HepG2 (cell line): ENCODE results near the gene ITPRIP. TPM values are rescaled to one million over a fixed set of nuclear protein-coding genes. Genes with fewer than 3 reads are reported as not detected.

Experiments
- ATAC-seq: fragments of 200-7000 bp; cut with Tn5 transposase; 3 replicates; pipeline ENCODE4 v1.9.1; 2020; ENCODE audit warnings: mild to moderate bottlenecking, moderate library complexity
- BruUV-seq: library from RNA; stranded (reverse); fragments of 400-500 nt; replicated peaks from 2 replicates; lab custom pipeline; 2021; lab: Mats Ljungman, UMichigan
- CTCF ChIA-PET: fragments of 300-600 bp; formaldehyde crosslinking; extraction: SDS; loops from one replicate; lab custom pipeline; 2021; ENCODE audit warnings: low total read pairs, inconsistent platforms, low intra/inter-chr PET ratio; lab: Yijun Ruan, JAX
- POLR2A ChIA-PET: fragments of 350-600 bp; sonication (Branson Sonifier 250); formaldehyde crosslinking; loops from one replicate; lab custom pipeline; 2020; ENCODE audit warnings: antibody characterized with exemption, inconsistent platforms; lab: Yijun Ruan, JAX
- DNase-seq: peaks from one replicate; pipeline ENCODE4 v3.0.0-alpha.2; 2015; ENCODE audit warnings: low spot score
- FAIRE-seq: peaks from 3 replicates; lab custom pipeline; 2011; peaks lifted over from hg19 to GRCh38; lab: Jason Lieb, UNC
- H2AFZ ChIP-seq: one replicate; pipeline ENCODE4 v1.6.1; 2011; ENCODE audit warnings: low read length, inconsistent platforms
- H3K27ac ChIP-seq: fragments of 300-600 bp; 3 replicates; pipeline ENCODE4 v1.8.0; 2011; ENCODE audit warnings: mixed run types, mild to moderate bottlenecking, mixed read lengths, low read length, inconsistent platforms; ENCODE audit not compliant: insufficient read depth; ENCODE audit errors: extremely low read length
- H3K27me3 ChIP-seq, 2 experiments: fragments of 200-600 bp in 1 of 2; 2 replicates in 1 of 2; 3 replicates in 1 of 2; pipeline versions ENCODE4 v1.6.0 to v1.8.0; 2011; ENCODE audit warnings: low read length in 2 of 2, mild to moderate bottlenecking in 2 of 2, moderate library complexity in 2 of 2, inconsistent platforms in 1 of 2; ENCODE audit not compliant: insufficient read depth in 2 of 2, control insufficient read depth in 1 of 2
- H3K36me3 ChIP-seq, 2 experiments: fragments of 200-600 bp in 1 of 2; replicated peaks in 1 of 2; 2 replicates in 1 of 2; 3 replicates in 1 of 2; pipeline versions ENCODE4 v1.5.1 to v1.8.0; 2011; ENCODE audit warnings: low read length in 2 of 2, inconsistent platforms in 1 of 2; ENCODE audit not compliant: insufficient read depth in 2 of 2, control insufficient read depth in 1 of 2
- H3K4me1 ChIP-seq: 2 replicates; pipeline ENCODE4 v1.5.1; 2012; ENCODE audit warnings: low read length, inconsistent platforms; ENCODE audit not compliant: insufficient read depth
- H3K4me2 ChIP-seq: 2 replicates; pipeline ENCODE4 v1.6.0; 2011; ENCODE audit warnings: low read depth, low read length, inconsistent platforms
- H3K4me3 ChIP-seq, 3 experiments: fragments of 200-600 bp in 1 of 3; sonication (generic), shearing (Covaris generic) in 1 of 3; replicated peaks in 1 of 3; 2 replicates each; pipeline ENCODE4 v1.5.1; 2011 to 2016; ENCODE audit warnings: low read length in 3 of 3, inconsistent platforms in 2 of 3, low read depth in 2 of 3, mild to moderate bottlenecking in 2 of 3, control low read depth in 1 of 3, mixed read lengths in 1 of 3; ENCODE audit not compliant: insufficient read depth in 1 of 3
- H3K79me2 ChIP-seq: one replicate; pipeline ENCODE4 v1.6.1; 2011; ENCODE audit warnings: low read length, inconsistent platforms; ENCODE audit not compliant: insufficient read depth
- H3K9ac ChIP-seq: 2 replicates; pipeline ENCODE4 v1.6.0; 2011; ENCODE audit warnings: mild to moderate bottlenecking, low read depth, low read length, inconsistent platforms; ENCODE audit not compliant: insufficient read depth
- H3K9me3 ChIP-seq: 2 replicates; pipeline ENCODE4 v1.5.1; 2012; ENCODE audit warnings: mild to moderate bottlenecking, low read length
- H4K20me1 ChIP-seq: 2 replicates; pipeline ENCODE4 v1.6.0; 2011; ENCODE audit warnings: inconsistent platforms, mild to moderate bottlenecking, low read length, moderate library complexity; ENCODE audit not compliant: insufficient read depth
- AGO2 ChIP-seq: fragments of 200-400 bp; formaldehyde crosslinking; optimal IDR thresholded peaks from 2 replicates; pipeline ENCODE3; 2017; ENCODE audit warnings: mild to moderate bottlenecking, low read depth, low read length, moderate library complexity
- KLF13 ChIP-seq: sonication (generic); formaldehyde crosslinking; IDR thresholded peaks from 2 replicates; pipeline ENCODE4 v1.4.0; 2020; ENCODE audit warnings: mild to moderate bottlenecking, missing genetic modification reagents
- TAF15 ChIP-seq: fragments of 200-400 bp; formaldehyde crosslinking; IDR thresholded peaks from one replicate; pipeline ENCODE4 v1.6.1; 2018; ENCODE audit warnings: mild to moderate bottlenecking, low read depth, low read length; ENCODE audit not compliant: poor library complexity, severe bottlenecking
- ZNF335 ChIP-seq: sonication (generic); formaldehyde crosslinking; IDR thresholded peaks from 2 replicates; pipeline ENCODE4 v1.4.0; 2020; ENCODE audit warnings: missing genetic modification reagents
- ZNF737 ChIP-seq: sonication (generic); formaldehyde crosslinking; IDR thresholded peaks from 2 replicates; pipeline ENCODE4 v1.5.0; 2020; ENCODE audit warnings: missing genetic modification reagents, mild to moderate bottlenecking, borderline replicate concordance
- WGBS: methylation state at CpG from one replicate; pipeline ENCODE4 v1.1.6; 2017; ENCODE audit warnings: low lambda C conversion rate; 5-methylcytosine and 5-hydroxymethylcytosine counted together
- in situ Hi-C: cut with HindIII; loops from 2 replicates; pipeline ENCODE4 v1.10.0; 2017; ENCODE audit warnings: low pct_unique_long_range_greater_than_20kb; ENCODE audit not compliant: extremely low pct_ligation_motif_present
- intact Hi-C: fragments of 100-400 bp; cut with micrococcal nuclease; formaldehyde crosslinking; loops from one replicate; pipeline ENCODE4 v1.10.0; 2022; ENCODE audit not compliant: unreplicated experiment
- polyA plus RNA-seq, 8 experiments: library from polyadenylated mRNA; depleted of rRNA in 3 of 8; stranded (reverse) in 7 of 8; unstranded in 1 of 8; fragments of >200 nt; fragmentation: Illumina TruSeq in 4 of 8; extraction: Trizol in 4 of 8; gene quantifications; 2 replicates each; pipeline versions ENCODE4 v1.2.1 to v1.2.3, GENCODE V29; 2011 to 2016; ENCODE audit warnings: low read depth in 4 of 8, missing spikeins in 1 of 8, mixed read lengths in 1 of 8; ENCODE audit not compliant: insufficient read depth in 1 of 8
- total RNA-seq, 5 experiments: library from RNA; depleted of rRNA; stranded (reverse); fragments of >200 nt; fragmentation: Illumina TruSeq; extraction: Trizol; gene quantifications; 2 replicates each; pipeline ENCODE4 v1.2.3, GENCODE V29; 2016; ENCODE audit warnings: low read depth in 1 of 5
- TF ChIP-seq, protein P1 (sequence below): sonication (generic); formaldehyde crosslinking; IDR thresholded peaks from 2 replicates; pipeline ENCODE4 v1.8.0; 2023; ENCODE audit warnings: mild to moderate bottlenecking, missing genetic modification reagents
- TF ChIP-seq, protein P2 (sequence below), 2 experiments: fragments of 450-650 bp in 1 of 2; sonication (generic) in 1 of 2; formaldehyde crosslinking in 1 of 2; IDR thresholded peaks; 2 replicates each; pipeline versions ENCODE4 v1.6.1 to v1.8.0; 2016 to 2022; ENCODE audit warnings: antibody characterized with exemption in 1 of 2, mild to moderate bottlenecking in 1 of 2, missing genetic modification reagents in 1 of 2
- TF ChIP-seq, protein P3 (sequence below): sonication (generic); formaldehyde crosslinking; IDR thresholded peaks from 2 replicates; pipeline ENCODE4 v1.4.0; 2020; ENCODE audit warnings: mild to moderate bottlenecking, missing genetic modification reagents

Gene ITPRIP
- total and polyA plus RNA-seq, 2 of the 13 experiments (the other 11 are each of a cell fraction or from before 2014, with no cell fraction given), result 1.00 to 2.8 TPM

DNA sequence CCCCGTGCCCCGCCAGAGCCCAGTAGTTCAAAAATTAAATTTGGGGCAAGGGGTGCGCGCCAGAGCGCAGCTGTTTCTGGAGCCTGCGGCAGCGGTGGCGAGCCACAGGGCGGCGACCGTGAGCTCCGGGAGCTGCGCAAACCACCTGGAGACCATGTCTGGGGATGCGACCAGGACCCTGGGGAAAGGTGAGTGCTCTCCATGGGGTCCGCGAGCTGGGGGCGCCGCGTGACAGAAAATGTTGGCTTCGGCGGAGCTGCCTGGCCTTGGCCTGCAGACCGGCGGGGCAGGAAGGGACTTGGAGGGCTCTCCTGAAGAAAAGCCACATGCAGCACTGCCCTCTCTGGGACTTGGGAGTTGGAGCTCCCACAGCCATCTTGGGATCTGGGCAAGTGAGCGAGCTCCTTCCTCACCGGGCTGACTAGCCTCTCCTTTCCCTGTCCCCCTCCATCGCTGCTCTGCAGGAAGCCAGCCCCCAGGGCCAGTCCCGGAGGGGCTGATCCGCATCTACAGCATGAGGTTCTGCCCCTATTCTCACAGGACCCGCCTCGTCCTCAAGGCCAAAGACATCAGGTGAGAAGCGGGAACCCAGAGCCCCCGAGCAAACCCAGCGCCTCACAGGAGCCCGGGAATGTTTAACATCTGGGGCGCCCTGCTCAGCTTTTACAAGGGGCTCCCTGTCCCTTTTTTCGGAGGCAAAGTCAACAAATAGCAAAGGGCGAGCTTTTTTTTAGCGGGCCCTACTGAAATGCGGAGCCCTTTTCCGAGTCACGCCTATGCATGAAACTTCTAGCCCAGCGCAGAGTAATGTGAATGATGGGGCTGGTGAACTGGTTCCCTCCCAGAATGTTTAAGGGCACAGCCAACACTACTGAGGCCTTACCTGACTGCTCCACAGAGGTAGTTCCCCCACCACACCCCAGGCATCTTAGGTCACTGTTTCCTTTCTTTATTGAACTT is 63.2 kb downstream of the ITPRIP start:
- in situ Hi-C loops, result no loop called here
- Histone ChIP-seq H2AFZ (peak overlapping the region; percentile 11), H3K4me3 (peak overlapping the region; percentile 28 to 45 (median 28); a peak in 1 of 6 replicates), H3K27me3 (no peaks in the 10 kb centered on the region), H4K20me1 (no peaks in the 10 kb centered on the region), H3K9ac (peak overlapping the region; percentile 49), H3K36me3 (no peaks in the 10 kb centered on the region), H3K27ac (no peak overlapping the region), H3K4me1 (peaks cover 66% of the 10 kb centered on the region), H3K79me2 (no peaks in the 10 kb centered on the region), H3K9me3 (no peaks in the 10 kb centered on the region), H3K4me2 (peak overlapping the region; percentile 71)
- intact Hi-C loops, result loop anchor here (2.0 kb wide), 1 partner anchor 14 kb away; no protein-coding TSS in a partner anchor
- 51% methylated on average over 23 of the region's 42 CpGs for WGBS
- no peak for FAIRE-seq
- POLR2A ChIA-PET, result interaction anchor here (0.7 to 4.6 kb wide), 9 partner anchors 11 to 154 kb away, joined by 3 to 51 read pairs (median 4); partner anchors contain the start of genes CFAP43 and GSTO1
- CTCF ChIA-PET, result interaction anchor here (0.6 to 2.8 kb wide), 4 partner anchors 17 to 230 kb away, joined by 3 to 27 read pairs (median 7); no protein-coding TSS in a partner anchor
- ATAC-seq, result peak; percentile 83
- DNase-seq, result no peak
- BruUV-seq, result no TSS peak
- TF ChIP-seq, protein P1, sequence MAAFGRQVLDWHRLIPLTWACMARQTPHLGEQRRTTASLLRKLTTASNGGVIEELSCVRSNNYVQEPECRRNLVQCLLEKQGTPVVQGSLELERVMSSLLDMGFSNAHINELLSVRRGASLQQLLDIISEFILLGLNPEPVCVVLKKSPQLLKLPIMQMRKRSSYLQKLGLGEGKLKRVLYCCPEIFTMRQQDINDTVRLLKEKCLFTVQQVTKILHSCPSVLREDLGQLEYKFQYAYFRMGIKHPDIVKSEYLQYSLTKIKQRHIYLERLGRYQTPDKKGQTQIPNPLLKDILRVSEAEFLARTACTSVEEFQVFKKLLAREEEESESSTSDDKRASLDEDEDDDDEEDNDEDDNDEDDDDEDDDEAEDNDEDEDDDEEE, result no peak
- TF ChIP-seq KLF13 (CRISPR knock-in tag) (no peak), ZNF737 (no peak), AGO2 (peak; percentile 53), TAF15 (no peak), ZNF335 (CRISPR knock-in tag) (no peak)
- TF ChIP-seq, protein P2, sequence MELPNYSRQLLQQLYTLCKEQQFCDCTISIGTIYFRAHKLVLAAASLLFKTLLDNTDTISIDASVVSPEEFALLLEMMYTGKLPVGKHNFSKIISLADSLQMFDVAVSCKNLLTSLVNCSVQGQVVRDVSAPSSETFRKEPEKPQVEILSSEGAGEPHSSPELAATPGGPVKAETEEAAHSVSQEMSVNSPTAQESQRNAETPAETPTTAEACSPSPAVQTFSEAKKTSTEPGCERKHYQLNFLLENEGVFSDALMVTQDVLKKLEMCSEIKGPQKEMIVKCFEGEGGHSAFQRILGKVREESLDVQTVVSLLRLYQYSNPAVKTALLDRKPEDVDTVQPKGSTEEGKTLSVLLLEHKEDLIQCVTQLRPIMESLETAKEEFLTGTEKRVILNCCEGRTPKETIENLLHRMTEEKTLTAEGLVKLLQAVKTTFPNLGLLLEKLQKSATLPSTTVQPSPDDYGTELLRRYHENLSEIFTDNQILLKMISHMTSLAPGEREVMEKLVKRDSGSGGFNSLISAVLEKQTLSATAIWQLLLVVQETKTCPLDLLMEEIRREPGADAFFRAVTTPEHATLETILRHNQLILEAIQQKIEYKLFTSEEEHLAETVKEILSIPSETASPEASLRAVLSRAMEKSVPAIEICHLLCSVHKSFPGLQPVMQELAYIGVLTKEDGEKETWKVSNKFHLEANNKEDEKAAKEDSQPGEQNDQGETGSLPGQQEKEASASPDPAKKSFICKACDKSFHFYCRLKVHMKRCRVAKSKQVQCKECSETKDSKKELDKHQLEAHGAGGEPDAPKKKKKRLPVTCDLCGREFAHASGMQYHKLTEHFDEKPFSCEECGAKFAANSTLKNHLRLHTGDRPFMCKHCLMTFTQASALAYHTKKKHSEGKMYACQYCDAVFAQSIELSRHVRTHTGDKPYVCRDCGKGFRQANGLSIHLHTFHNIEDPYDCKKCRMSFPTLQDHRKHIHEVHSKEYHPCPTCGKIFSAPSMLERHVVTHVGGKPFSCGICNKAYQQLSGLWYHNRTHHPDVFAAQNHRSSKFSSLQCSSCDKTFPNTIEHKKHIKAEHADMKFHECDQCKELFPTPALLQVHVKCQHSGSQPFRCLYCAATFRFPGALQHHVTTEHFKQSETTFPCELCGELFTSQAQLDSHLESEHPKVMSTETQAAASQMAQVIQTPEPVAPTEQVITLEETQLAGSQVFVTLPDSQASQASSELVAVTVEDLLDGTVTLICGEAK (IDR thresholded peaks at IDR 0.05), result no peak
- TF ChIP-seq, protein P2 (CRISPR knock-in tag; IDR thresholded peaks at IDR 0.05), result no peak
- TF ChIP-seq, protein P3, sequence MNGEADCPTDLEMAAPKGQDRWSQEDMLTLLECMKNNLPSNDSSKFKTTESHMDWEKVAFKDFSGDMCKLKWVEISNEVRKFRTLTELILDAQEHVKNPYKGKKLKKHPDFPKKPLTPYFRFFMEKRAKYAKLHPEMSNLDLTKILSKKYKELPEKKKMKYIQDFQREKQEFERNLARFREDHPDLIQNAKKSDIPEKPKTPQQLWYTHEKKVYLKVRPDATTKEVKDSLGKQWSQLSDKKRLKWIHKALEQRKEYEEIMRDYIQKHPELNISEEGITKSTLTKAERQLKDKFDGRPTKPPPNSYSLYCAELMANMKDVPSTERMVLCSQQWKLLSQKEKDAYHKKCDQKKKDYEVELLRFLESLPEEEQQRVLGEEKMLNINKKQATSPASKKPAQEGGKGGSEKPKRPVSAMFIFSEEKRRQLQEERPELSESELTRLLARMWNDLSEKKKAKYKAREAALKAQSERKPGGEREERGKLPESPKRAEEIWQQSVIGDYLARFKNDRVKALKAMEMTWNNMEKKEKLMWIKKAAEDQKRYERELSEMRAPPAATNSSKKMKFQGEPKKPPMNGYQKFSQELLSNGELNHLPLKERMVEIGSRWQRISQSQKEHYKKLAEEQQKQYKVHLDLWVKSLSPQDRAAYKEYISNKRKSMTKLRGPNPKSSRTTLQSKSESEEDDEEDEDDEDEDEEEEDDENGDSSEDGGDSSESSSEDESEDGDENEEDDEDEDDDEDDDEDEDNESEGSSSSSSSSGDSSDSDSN (CRISPR knock-in tag), result no peak
